GM23338 (cell line): ENCODE data around the gene TSC2. TPM values are rescaled to one million over a fixed set of nuclear protein-coding genes. Genes with fewer than 3 reads are reported as not detected.

ENCODE experiments used
- ATAC-seq: fragments of 200-7000 bp; cut with Tn5 transposase; 3 replicates; pipeline ENCODE4 v1.9.1; 2020
- DNase-seq: peaks from one replicate; pipeline ENCODE4 v3.0.0-alpha.2; 2015; ENCODE audit warnings: low spot score
- H2AFZ ChIP-seq: fragments of 200-600 bp; sonication (generic); 2 replicates; pipeline ENCODE4 v1.8.0; 2016; ENCODE audit warnings: antibody characterized with exemption, mild to moderate bottlenecking, moderate library complexity
- H3F3A ChIP-seq: fragments of 200-600 bp; sonication (generic); replicated peaks from 2 replicates; pipeline ENCODE4 v1.8.0; 2017; ENCODE audit warnings: antibody characterized with exemption, mixed run types, low read depth
- H3K27ac ChIP-seq: fragments of 200-600 bp; sonication (generic); 2 replicates; pipeline ENCODE4 v1.6.1; 2016; ENCODE audit warnings: low read depth
- H3K27me3 ChIP-seq: fragments of 200-600 bp; sonication (generic); 2 replicates; pipeline ENCODE4 v1.8.0; 2016; ENCODE audit warnings: mild to moderate bottlenecking, mixed run types, moderate library complexity; ENCODE audit not compliant: insufficient read depth
- H3K36me3 ChIP-seq: fragments of 200-600 bp; sonication (generic); 2 replicates; pipeline ENCODE4 v1.8.0; 2016; ENCODE audit warnings: mild to moderate bottlenecking; ENCODE audit not compliant: insufficient read depth
- H3K4me1 ChIP-seq: fragments of 200-600 bp; sonication (generic); 2 replicates; pipeline ENCODE4 v1.8.0; 2016; ENCODE audit warnings: mild to moderate bottlenecking, moderate library complexity; ENCODE audit not compliant: insufficient read depth
- H3K4me2 ChIP-seq: fragments of 200-600 bp; sonication (generic); 2 replicates; pipeline ENCODE4 v1.7.1; 2017; ENCODE audit warnings: mixed run types
- H3K4me3 ChIP-seq: fragments of 200-600 bp; sonication (generic); 2 replicates; pipeline ENCODE4 v1.6.1; 2016; ENCODE audit warnings: mixed run types
- H3K79me2 ChIP-seq: fragments of 200-600 bp; sonication (generic); replicated peaks from 2 replicates; pipeline ENCODE4 v1.8.0; 2017; ENCODE audit warnings: mild to moderate bottlenecking; ENCODE audit not compliant: insufficient read depth
- H3K9me2 ChIP-seq: fragments of 200-600 bp; sonication (generic); 2 replicates; pipeline ENCODE4 v1.8.0; 2017; ENCODE audit not compliant: insufficient read depth
- H4K20me1 ChIP-seq: fragments of 200-600 bp; sonication (generic); replicated peaks from 2 replicates; pipeline ENCODE4 v1.8.0; 2017; ENCODE audit warnings: mild to moderate bottlenecking; ENCODE audit not compliant: insufficient read depth
- H3K27ac Mint-ChIP-seq: 2 replicates; pipeline ENCODE4 v1.8.0; 2020; ENCODE audit warnings: inconsistent platforms, mild to moderate bottlenecking, moderate library complexity, mixed read lengths
- H3K27me3 Mint-ChIP-seq: 3 replicates; pipeline ENCODE4 v1.8.0; 2022; ENCODE audit warnings: low read depth, mild to moderate bottlenecking, moderate library complexity, mixed read lengths, inconsistent platforms; ENCODE audit not compliant: insufficient read depth, poor library complexity
- H3K36me3 Mint-ChIP-seq: 3 replicates; pipeline ENCODE4 v1.8.0; 2021; ENCODE audit warnings: low read depth, mild to moderate bottlenecking, inconsistent platforms, moderate library complexity, mixed read lengths
- H3K4me1 Mint-ChIP-seq: 3 replicates; pipeline ENCODE4 v1.8.0; 2020; ENCODE audit warnings: mild to moderate bottlenecking, inconsistent platforms, mixed read lengths
- H3K4me3 Mint-ChIP-seq: 3 replicates; pipeline ENCODE4 v1.8.0; 2021; ENCODE audit warnings: moderate library complexity, mild to moderate bottlenecking, inconsistent platforms, mixed read lengths
- H3K9me3 Mint-ChIP-seq: 3 replicates; pipeline ENCODE4 v1.8.0; 2020; ENCODE audit warnings: moderate library complexity, mild to moderate bottlenecking, inconsistent platforms, mixed read lengths
- CREB1 ChIP-seq: fragments of 250-450 bp; sonication (Bioruptor Pico); IDR thresholded peaks from 2 replicates; pipeline ENCODE4 v1.5.0; 2020; ENCODE audit warnings: low read depth, mild to moderate bottlenecking, moderate library complexity
- CTCF ChIP-seq, 2 experiments: fragments of 200-600 bp in 1 of 2; sonication (generic) in 1 of 2; conservative IDR thresholded peaks; 2 replicates each; pipeline versions ENCODE4 v1.5.1 to v1.6.1; 2016 to 2017; ENCODE audit warnings: antibody characterized with exemption in 2 of 2, low read depth in 2 of 2, mild to moderate bottlenecking in 2 of 2, moderate library complexity in 1 of 2
- ETS1 ChIP-seq: IDR thresholded peaks from 2 replicates; pipeline ENCODE4 v1.6.1; 2016; ENCODE audit warnings: antibody characterized with exemption
- EZH2 ChIP-seq: fragments of 200-600 bp; sonication (generic); IDR thresholded peaks from one replicate; pipeline ENCODE4 v1.8.0; 2017; ENCODE audit warnings: antibody characterized with exemption, mild to moderate bottlenecking, low read depth; ENCODE audit not compliant: unreplicated experiment
- EZH2phosphoT487 ChIP-seq: fragments of 200-600 bp; sonication (generic); IDR thresholded peaks from one replicate; pipeline ENCODE4 v1.8.1; 2018; ENCODE audit warnings: antibody characterized with exemption; ENCODE audit not compliant: unreplicated experiment
- JUNB ChIP-seq: IDR thresholded peaks from one replicate; pipeline ENCODE4 v1.6.1; 2016; ENCODE audit warnings: antibody characterized with exemption; ENCODE audit not compliant: unreplicated experiment
- NANOG ChIP-seq: IDR thresholded peaks from 2 replicates; pipeline ENCODE4 v1.6.1; 2016; ENCODE audit warnings: antibody characterized with exemption, borderline replicate concordance
- POLR2AphosphoS5 ChIP-seq: IDR thresholded peaks from 2 replicates; pipeline ENCODE4 v1.6.1; 2016; ENCODE audit warnings: antibody characterized with exemption, low read depth
- REST ChIP-seq: IDR thresholded peaks from one replicate; pipeline ENCODE4 v1.6.1; 2018; ENCODE audit warnings: antibody characterized with exemption; ENCODE audit not compliant: unreplicated experiment
- STAT1 ChIP-seq: IDR thresholded peaks from one replicate; pipeline ENCODE4 v1.6.1; 2016; ENCODE audit warnings: antibody characterized with exemption; ENCODE audit not compliant: unreplicated experiment
- ZNF114 ChIP-seq: fragments of 250-450 bp; sonication (Bioruptor Pico); IDR thresholded peaks from 2 replicates; pipeline ENCODE4 v1.5.0; 2020; ENCODE audit warnings: mild to moderate bottlenecking, moderate library complexity
- ZNF331 ChIP-seq: fragments of 250-450 bp; sonication (Bioruptor Pico); IDR thresholded peaks from 2 replicates; pipeline ENCODE4 v1.5.0; 2020; ENCODE audit warnings: low read depth, mild to moderate bottlenecking, moderate library complexity
- ZNF462 ChIP-seq: fragments of 250-450 bp; sonication (Bioruptor Pico); IDR thresholded peaks from 2 replicates; pipeline ENCODE4 v1.5.0; 2020; ENCODE audit warnings: mild to moderate bottlenecking, moderate library complexity
- polyA plus RNA-seq: library from polyadenylated mRNA; unstranded; fragments of >200 nt; fragmentation: Nextera tagmentation; extraction: Ambion mirVana; gene quantifications from 2 replicates; pipeline ENCODE4 v1.2.1, GENCODE V29; 2016
- total RNA-seq: library from RNA; depleted of rRNA; stranded (reverse); fragments of >200 nt; shearing (Covaris generic); gene quantifications from 2 replicates; pipeline ENCODE4 v1.2.3, GENCODE V29; 2014

The TSC2 gene
- total and polyA plus RNA-seq, 2 experiments from 2014 or later, result 40.5 to 93.0 TPM

GRCh38 chr16:2003231-2003826, 44.5 kb upstream of the TSC2 start:
- Histone ChIP-seq H3K27ac (no peak overlapping the region), H3K36me3 (no peaks in the 10 kb centered on the region), H3K4me1 (peaks cover 12% of the 10 kb centered on the region), H3K9me2 (no peaks in the 10 kb centered on the region), H2AFZ (no peak overlapping the region), H3K4me2 (no peak overlapping the region), H3F3A (peaks cover 28% of the 10 kb centered on the region; the same call in 1 of the 2 replicates), H3K4me3 (no peak overlapping the region), H3K79me2 (peaks cover 32% of the 10 kb centered on the region), H3K27me3 (no peaks in the 10 kb centered on the region), H4K20me1 (peaks cover 34% of the 10 kb centered on the region)
- H3K4me3 Mint-ChIP-seq, result no peak overlapping the region
- H3K4me1 Mint-ChIP-seq, result peaks cover 27% of the 10 kb centered on the region
- peaks cover 8% of the 10 kb centered on the region for H3K27me3 Mint-ChIP-seq
- no peak for TF ChIP-seq ZNF114
- no peak for TF ChIP-seq CTCF (conservative IDR thresholded peaks at IDR 0.05; ENCODE audit: low read depth in 2 of 2)
- TF ChIP-seq CREB1 (CRISPR knock-in tag), result no peak
- TF ChIP-seq NANOG, result no peak
- TF ChIP-seq REST, result no peak
- TF ChIP-seq POLR2AphosphoS5, result no peak
- TF ChIP-seq STAT1, result no peak
- no peak for TF ChIP-seq JUNB
- TF ChIP-seq EZH2, result no peak
- TF ChIP-seq ZNF462 (CRISPR knock-in tag), result no peak
- TF ChIP-seq ZNF331 (CRISPR knock-in tag), result no peak
- TF ChIP-seq EZH2phosphoT487, result no peak
- TF ChIP-seq ETS1, result no peak
- ATAC-seq (no peak), DNase-seq (no peak)
- peaks cover 25% of the 10 kb centered on the region for H3K36me3 Mint-ChIP-seq
- no peaks in the 10 kb centered on the region for H3K9me3 Mint-ChIP-seq
- H3K27ac Mint-ChIP-seq, result no peak overlapping the region
